IPS DF 6.9 (cell line): ENCODE data around the gene ARHGEF4.
A peak's percentile ranks its signal among the peaks of the same experiment; 100 is the strongest.

Experiments
- DNase-seq: peaks from one replicate; pipeline ENCODE4 v3.0.0-alpha.2; 2013; ENCODE audit warnings: low read depth, low spot score
- H3K27ac ChIP-seq: one replicate; pipeline ENCODE4 v1.5.1; 2013; ENCODE audit warnings: low read length, control low read depth
- H3K27me3 ChIP-seq: 2 replicates; pipeline ENCODE4 v1.6.1; 2013; ENCODE audit warnings: mild to moderate bottlenecking, low read length; ENCODE audit not compliant: control insufficient read depth, insufficient read depth
- H3K36me3 ChIP-seq: 2 replicates; pipeline ENCODE4 v1.6.1; 2013; ENCODE audit warnings: low read length; ENCODE audit not compliant: control insufficient read depth, insufficient read depth
- H3K4me1 ChIP-seq: 2 replicates; pipeline ENCODE4 v1.6.1; 2013; ENCODE audit warnings: low read length; ENCODE audit not compliant: control insufficient read depth, insufficient read depth
- H3K4me3 ChIP-seq: 2 replicates; pipeline ENCODE4 v1.5.1; 2013; ENCODE audit warnings: mild to moderate bottlenecking, low read length
- H3K9me3 ChIP-seq: 2 replicates; pipeline ENCODE4 v1.6.1; 2013; ENCODE audit warnings: low read length, inconsistent platforms; ENCODE audit not compliant: control insufficient read depth, insufficient read depth
- WGBS: extraction: QIAGEN DNeasy Blood & Tissue Kit; methylation state at CpG from one replicate; pipeline ENCODE4 v1.1.7; 2013; ENCODE audit warnings: mixed read lengths, missing lambda C conversion rate; ENCODE audit not compliant: insufficient read length, insufficient coverage; 5-methylcytosine and 5-hydroxymethylcytosine counted together

ARHGEF4 gene

DNA sequence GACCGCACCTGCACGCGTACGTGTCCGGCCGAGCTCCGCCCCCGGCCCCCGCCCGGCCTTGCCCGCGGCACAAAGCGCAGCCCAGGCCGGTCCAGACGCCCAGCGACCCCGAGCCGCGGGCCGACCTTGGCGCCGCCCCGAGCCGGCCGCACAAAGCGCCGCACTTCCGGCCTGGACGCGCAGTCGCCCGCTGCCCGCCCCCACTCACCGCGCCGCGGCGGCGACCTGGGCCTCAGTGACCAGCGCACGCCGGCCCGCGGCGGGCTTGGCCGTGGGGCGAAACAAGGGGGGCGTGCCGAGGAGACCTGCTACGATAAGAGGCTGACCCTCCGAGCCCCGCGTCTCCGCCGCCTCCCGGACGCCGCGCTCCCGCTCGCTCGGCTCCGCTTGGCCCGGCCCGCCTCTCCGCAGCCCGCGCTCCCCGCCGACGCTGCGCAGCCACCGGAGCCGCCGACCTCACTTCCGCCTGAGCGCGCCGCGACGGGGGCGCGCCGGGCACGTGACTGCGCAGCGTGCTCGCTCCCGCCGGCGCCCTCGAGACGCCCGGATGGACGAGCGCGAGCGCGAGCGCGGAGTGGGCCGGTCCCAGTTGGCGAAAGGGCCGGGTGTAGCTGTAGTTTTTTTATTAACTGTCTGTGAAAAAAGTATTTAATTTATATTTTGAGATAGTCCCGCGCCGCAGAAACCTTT, 256.4 kb downstream of the ARHGEF4 start, which contains the start of gene FAM168B:
FAM168B (minus strand) TSS at position 455 of the 690 bp plus-strand sequence. CDS start 10,814 bp downstream, outside the sequence.
- Histone ChIP-seq H3K27me3 (no peaks in the 10 kb centered on the region), H3K4me1 (no peaks in the 10 kb centered on the region), H3K4me3 (peak within 1 kb of the TSS; percentile 94), H3K9me3 (no peaks in the 10 kb centered on the region), H3K36me3 (no peaks in the 10 kb centered on the region), H3K27ac (no peak within 1 kb of the TSS)
- no CpG with 5 or more reads among the region's 107 CpGs for WGBS
- peak; percentile 54 for DNase-seq

DNA sequence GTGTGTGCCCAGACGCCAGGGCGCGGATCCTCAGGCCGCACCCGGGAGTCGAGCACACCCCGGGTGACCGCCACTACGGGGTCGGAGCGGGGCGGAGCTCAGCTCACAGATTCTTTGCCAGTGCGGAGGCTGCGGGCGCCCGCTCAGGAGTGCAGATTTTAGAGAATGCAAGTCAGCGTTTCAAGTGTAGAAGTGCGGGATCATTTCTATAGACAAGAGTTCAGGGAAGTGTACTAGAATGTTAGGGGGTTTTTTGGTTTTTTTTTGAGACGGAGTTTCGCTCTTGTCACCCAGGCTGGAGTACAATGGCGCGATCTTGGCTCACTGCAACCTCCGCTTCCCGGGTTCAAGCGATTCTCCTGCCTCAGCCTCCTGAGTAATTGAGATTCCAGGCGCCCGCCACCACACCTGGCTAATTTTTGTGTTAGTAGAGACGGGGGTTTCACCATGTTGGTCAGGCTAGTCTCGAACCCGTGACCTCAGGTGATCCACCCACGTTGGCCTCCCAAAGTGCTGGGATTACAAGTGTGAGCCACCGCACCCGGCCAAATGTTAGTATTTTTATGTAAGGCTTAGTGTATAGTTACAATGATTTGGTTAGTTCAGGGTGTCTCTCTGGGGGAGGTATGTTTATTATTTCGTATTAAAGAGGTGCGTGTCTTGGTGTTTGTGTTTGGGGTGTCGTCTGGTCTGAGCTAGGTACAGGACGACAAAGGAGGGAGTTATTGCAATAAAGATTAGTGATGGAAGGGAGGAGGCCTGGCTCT, 257.2 kb downstream of the ARHGEF4 start:
- Histone ChIP-seq H3K4me1 (no peaks in the 10 kb centered on the region), H3K27ac (no peak overlapping the region), H3K27me3 (no peaks in the 10 kb centered on the region), H3K36me3 (no peaks in the 10 kb centered on the region), H3K9me3 (no peaks in the 10 kb centered on the region), H3K4me3 (peak overlapping the region; percentile 94; the same call in 1 of the 2 replicates)
- no peak for DNase-seq
- WGBS = 100% methylated on average over 4 of the region's 37 CpGs

DNA sequence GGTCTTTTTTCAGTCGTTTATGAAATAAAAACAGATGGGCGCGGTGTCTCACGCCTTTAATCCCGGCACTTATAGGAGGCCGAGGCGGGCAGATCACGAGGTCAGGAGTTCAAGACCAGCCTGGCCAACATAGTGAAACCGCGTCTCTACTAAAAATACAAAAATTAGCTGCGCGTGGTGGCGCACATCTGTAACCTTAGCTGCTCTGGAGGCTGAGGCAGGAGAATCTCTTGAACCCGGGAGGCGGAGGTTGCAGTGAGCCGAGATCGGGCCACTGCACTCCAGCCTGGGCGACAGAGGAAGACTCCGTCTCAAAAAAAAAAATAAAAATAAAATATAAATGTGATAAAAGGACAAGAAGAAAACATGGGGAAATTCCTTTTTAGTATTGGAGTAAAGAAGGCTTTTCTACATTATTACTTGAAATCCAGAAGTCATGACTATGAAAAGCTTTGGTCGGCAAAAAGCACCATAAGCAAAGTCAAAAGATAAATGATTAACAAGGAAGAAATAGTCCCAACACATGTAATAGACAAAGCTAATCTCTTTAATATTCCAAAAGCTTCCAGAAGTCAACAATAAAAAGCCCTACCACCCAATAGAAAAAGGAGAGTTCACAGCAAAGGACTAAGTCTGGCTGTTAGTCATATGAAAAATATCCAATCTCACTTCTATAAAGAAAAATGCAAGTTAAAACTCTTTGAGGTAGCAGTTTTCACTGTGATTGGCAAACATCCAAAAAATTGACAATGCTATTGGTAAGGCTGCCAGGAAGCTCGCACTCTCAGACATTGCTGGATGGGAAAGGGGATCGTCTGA, 258.0 kb downstream of the ARHGEF4 start:
- WGBS = no CpG with 5 or more reads among the region's 22 CpGs
- no peak overlapping the region for H3K4me3 ChIP-seq

More for the DNA sequence above, 258.0 kb downstream of the ARHGEF4 start:
- no peaks in the 10 kb centered on the region for H3K27me3 ChIP-seq
- H3K36me3 ChIP-seq = no peaks in the 10 kb centered on the region
- no peak overlapping the region for H3K27ac ChIP-seq
- H3K9me3 ChIP-seq = no peaks in the 10 kb centered on the region
- H3K4me1 ChIP-seq = no peaks in the 10 kb centered on the region
- no peak for DNase-seq
